ENCODE data around the gene TMED1.

DNA sequence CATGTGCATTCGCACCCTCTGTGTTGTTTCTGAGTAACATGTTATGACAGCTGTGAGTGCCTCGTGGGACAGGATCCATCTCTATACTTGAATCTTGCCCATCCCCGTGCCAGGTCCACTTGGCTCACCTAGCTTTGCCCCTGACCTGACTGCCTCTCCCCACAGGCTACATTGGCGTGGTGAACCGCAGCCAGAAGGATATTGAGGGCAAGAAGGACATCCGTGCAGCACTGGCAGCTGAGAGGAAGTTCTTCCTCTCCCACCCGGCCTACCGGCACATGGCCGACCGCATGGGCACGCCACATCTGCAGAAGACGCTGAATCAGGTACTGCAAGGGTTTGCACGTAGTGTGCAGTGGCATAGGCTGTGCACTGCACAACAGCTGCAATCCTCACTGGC lies 53.2 kb downstream of the TMED1 start:
- TF ChIP-seq, protein P1, sequence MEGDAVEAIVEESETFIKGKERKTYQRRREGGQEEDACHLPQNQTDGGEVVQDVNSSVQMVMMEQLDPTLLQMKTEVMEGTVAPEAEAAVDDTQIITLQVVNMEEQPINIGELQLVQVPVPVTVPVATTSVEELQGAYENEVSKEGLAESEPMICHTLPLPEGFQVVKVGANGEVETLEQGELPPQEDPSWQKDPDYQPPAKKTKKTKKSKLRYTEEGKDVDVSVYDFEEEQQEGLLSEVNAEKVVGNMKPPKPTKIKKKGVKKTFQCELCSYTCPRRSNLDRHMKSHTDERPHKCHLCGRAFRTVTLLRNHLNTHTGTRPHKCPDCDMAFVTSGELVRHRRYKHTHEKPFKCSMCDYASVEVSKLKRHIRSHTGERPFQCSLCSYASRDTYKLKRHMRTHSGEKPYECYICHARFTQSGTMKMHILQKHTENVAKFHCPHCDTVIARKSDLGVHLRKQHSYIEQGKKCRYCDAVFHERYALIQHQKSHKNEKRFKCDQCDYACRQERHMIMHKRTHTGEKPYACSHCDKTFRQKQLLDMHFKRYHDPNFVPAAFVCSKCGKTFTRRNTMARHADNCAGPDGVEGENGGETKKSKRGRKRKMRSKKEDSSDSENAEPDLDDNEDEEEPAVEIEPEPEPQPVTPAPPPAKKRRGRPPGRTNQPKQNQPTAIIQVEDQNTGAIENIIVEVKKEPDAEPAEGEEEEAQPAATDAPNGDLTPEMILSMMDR (IDR thresholded peaks at IDR 0.05 in 2 of 3, conservative IDR thresholded peaks at IDR 0.05 in 1 of 3; ENCODE audit: borderline replicate concordance in 1 of 3, insufficient read depth in 1 of 3, low read depth in 2 of 3, low read length in 2 of 3): no peak
- TF ChIP-seq RAD21 (IDR thresholded peaks at IDR 0.05; ENCODE audit: low read depth) (no peak), YY1 (IDR thresholded peaks at IDR 0.05; ENCODE audit: extremely low read depth, insufficient replicate concordance, low read depth, low read length) (no peak), TCF7L2 (IDR thresholded peaks at IDR 0.05; ENCODE audit: borderline replicate concordance, extremely low read depth, insufficient read depth, insufficient read length) (no peak), POLR2A (IDR thresholded peaks at IDR 0.05; ENCODE audit: borderline replicate concordance, extremely low read depth, insufficient read depth, insufficient read length) (no peak), POLR2AphosphoS5 (IDR thresholded peaks at IDR 0.05; ENCODE audit: low read depth, low read length) (no peak), SIN3A (IDR thresholded peaks at IDR 0.05; ENCODE audit: low read depth) (no peak), SP1 (IDR thresholded peaks at IDR 0.05; ENCODE audit: low read depth) (no peak), EZH2 (IDR thresholded peaks at IDR 0.05) (no peak)
- TF ChIP-seq, protein P2, sequence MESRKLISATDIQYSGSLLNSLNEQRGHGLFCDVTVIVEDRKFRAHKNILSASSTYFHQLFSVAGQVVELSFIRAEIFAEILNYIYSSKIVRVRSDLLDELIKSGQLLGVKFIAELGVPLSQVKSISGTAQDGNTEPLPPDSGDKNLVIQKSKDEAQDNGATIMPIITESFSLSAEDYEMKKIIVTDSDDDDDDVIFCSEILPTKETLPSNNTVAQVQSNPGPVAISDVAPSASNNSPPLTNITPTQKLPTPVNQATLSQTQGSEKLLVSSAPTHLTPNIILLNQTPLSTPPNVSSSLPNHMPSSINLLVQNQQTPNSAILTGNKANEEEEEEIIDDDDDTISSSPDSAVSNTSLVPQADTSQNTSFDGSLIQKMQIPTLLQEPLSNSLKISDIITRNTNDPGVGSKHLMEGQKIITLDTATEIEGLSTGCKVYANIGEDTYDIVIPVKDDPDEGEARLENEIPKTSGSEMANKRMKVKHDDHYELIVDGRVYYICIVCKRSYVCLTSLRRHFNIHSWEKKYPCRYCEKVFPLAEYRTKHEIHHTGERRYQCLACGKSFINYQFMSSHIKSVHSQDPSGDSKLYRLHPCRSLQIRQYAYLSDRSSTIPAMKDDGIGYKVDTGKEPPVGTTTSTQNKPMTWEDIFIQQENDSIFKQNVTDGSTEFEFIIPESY (IDR thresholded peaks at IDR 0.05; ENCODE audit: extremely low read depth, insufficient replicate concordance, low read length): no peak
